Thymus (tissue), 11 donors: ENCODE data around the gene MYO6. TPM values are rescaled to one million over a fixed set of nuclear protein-coding genes. Genes with fewer than 3 reads are reported as not detected.

Experiments
- DNase-seq, 9 donors: peaks; one replicate each; pipeline ENCODE4 v3.0.0-alpha.2; 2013; ENCODE audit warnings: low spot score in 9 of 9, low read depth in 6 of 9, missing footprints in 1 of 9
- H3K27ac ChIP-seq, 2 donors: one replicate each; pipeline ENCODE4 v1.5.1; 2013; ENCODE audit warnings: control low read depth in 1 of 2, low read depth in 1 of 2, low read length in 1 of 2, mild to moderate bottlenecking in 1 of 2, moderate library complexity in 1 of 2
- H3K27me3 ChIP-seq, 2 donors: one replicate each; pipeline ENCODE4 v1.5.1; 2013; ENCODE audit warnings: low read length in 1 of 2; ENCODE audit not compliant: control insufficient read depth in 2 of 2, insufficient read depth in 1 of 2
- H3K36me3 ChIP-seq, 2 donors: one replicate each; pipeline ENCODE4 v1.5.1; 2013; ENCODE audit warnings: low read length in 1 of 2, mild to moderate bottlenecking in 1 of 2, moderate library complexity in 1 of 2; ENCODE audit not compliant: control insufficient read depth in 2 of 2, insufficient read depth in 2 of 2
- H3K4me1 ChIP-seq, 2 donors: one replicate each; pipeline ENCODE4 v1.5.1; 2013; ENCODE audit warnings: low read length in 2 of 2; ENCODE audit not compliant: control insufficient read depth in 2 of 2, insufficient read depth in 2 of 2
- H3K4me3 ChIP-seq, 2 donors: one replicate each; pipeline ENCODE4 v1.5.1; 2013; ENCODE audit warnings: low read length in 2 of 2, control low read depth in 1 of 2, mild to moderate bottlenecking in 1 of 2
- H3K9me3 ChIP-seq, 2 donors: one replicate each; pipeline ENCODE4 v1.5.1; 2013; ENCODE audit warnings: low read length in 1 of 2, mild to moderate bottlenecking in 1 of 2; ENCODE audit not compliant: control insufficient read depth in 2 of 2, insufficient read depth in 1 of 2
- WGBS: extraction: QIAGEN DNeasy Blood & Tissue Kit; methylation state at CpG from one replicate; pipeline ENCODE4 v1.1.7; 2013; 5-methylcytosine and 5-hydroxymethylcytosine counted together
- polyA plus RNA-seq: library from polyadenylated mRNA; stranded (reverse); fragments of 200-250 nt; gene quantifications from one replicate; pipeline ENCODE4 v1.2.3, GENCODE V29; 2013
- total RNA-seq: library from RNA; stranded (reverse); fragments of 120-200 nt; gene quantifications from one replicate; pipeline ENCODE4 v1.2.4, GENCODE V29; 2013
- donor health status: healthy.

The MYO6 gene
- total and polyA plus RNA-seq, 2 donors = 3.3 to 15.2 TPM

DNA sequence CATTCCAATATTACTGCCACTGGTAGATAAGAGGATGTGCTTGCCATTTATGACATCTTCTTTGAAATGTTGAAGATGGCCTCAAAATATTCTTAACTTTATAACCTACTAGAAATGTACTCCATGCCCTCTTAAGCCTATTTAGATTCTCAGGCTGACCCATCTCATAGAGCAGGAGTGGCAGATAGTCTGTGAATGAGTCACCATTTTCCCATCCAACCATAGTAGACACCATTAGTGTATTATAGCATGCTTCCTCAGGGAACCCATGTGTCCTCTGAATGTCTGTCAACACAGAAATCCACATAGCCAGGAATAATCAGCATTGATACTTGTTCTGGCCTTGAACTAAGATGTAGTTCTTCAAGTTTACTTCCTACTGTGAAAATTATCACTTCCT, 173.2 kb downstream of the MYO6 start:
- no peaks in the 10 kb centered on the region for H3K4me1 ChIP-seq
- H3K27me3 ChIP-seq = no peaks in the 10 kb centered on the region
- no peak for DNase-seq
- no peaks in the 10 kb centered on the region for H3K9me3 ChIP-seq
- H3K27ac ChIP-seq = no peak overlapping the region
- H3K36me3 ChIP-seq = no peaks in the 10 kb centered on the region
- H3K4me3 ChIP-seq = no peak overlapping the region

GRCh38 chr6:75926293-75927168, 177.5 kb downstream of the MYO6 start:
- no peaks in the 10 kb centered on the region for H3K9me3 ChIP-seq
- 91% methylated on average over 5 of the region's 5 CpGs for WGBS
- no peak for DNase-seq
- no peak overlapping the region for H3K4me3 ChIP-seq
- no peaks in the 10 kb centered on the region for H3K36me3 ChIP-seq
- H3K27ac ChIP-seq = no peak overlapping the region
- no peaks in the 10 kb centered on the region for H3K27me3 ChIP-seq
- no peaks in the 10 kb centered on the region for H3K4me1 ChIP-seq

- Histone ChIP-seq H3K36me3 (no peaks in the 10 kb centered on the region), H3K27me3 (peaks cover 0 to 13% of the 10 kb centered on the region in 2 donors), H3K27ac (no peak overlapping the region), H3K9me3 (peaks cover 0 to 6% of the 10 kb centered on the region in 2 donors), H3K4me1 (peaks cover 0 to 5% of the 10 kb centered on the region in 2 donors), H3K4me3 (no peak overlapping the region)
- WGBS = 92% methylated on average over 11 of the region's 11 CpGs
- DNase-seq = no peak
Observed at GRCh38 chr6:75931011-75931680, 182.1 kb downstream of the MYO6 start.

GRCh38 chr6:75932067-75932466, 183.0 kb downstream of the MYO6 start:
- Histone ChIP-seq H3K36me3 (no peaks in the 10 kb centered on the region), H3K4me1 (peaks cover 0 to 5% of the 10 kb centered on the region in 2 donors), H3K9me3 (peaks cover 0 to 6% of the 10 kb centered on the region in 2 donors), H3K4me3 (no peak overlapping the region), H3K27ac (no peak overlapping the region), H3K27me3 (peaks cover 0 to 15% of the 10 kb centered on the region in 2 donors)
- WGBS = 67% methylated on average over 5 of the region's 5 CpGs
- no peak for DNase-seq

- WGBS = 87% methylated on average over 7 of the region's 7 CpGs
- H3K27ac ChIP-seq = no peak overlapping the region
- H3K4me3 ChIP-seq = no peak overlapping the region
- H3K27me3 ChIP-seq = peaks cover 0 to 15% of the 10 kb centered on the region in 2 donors
- H3K4me1 ChIP-seq = peaks cover 0 to 5% of the 10 kb centered on the region in 2 donors
- H3K36me3 ChIP-seq = no peaks in the 10 kb centered on the region
- peaks cover 0 to 6% of the 10 kb centered on the region in 2 donors for H3K9me3 ChIP-seq
- DNase-seq = no peak
Observed at GRCh38 chr6:75933387-75933975, 184.4 kb downstream of the MYO6 start.

DNA sequence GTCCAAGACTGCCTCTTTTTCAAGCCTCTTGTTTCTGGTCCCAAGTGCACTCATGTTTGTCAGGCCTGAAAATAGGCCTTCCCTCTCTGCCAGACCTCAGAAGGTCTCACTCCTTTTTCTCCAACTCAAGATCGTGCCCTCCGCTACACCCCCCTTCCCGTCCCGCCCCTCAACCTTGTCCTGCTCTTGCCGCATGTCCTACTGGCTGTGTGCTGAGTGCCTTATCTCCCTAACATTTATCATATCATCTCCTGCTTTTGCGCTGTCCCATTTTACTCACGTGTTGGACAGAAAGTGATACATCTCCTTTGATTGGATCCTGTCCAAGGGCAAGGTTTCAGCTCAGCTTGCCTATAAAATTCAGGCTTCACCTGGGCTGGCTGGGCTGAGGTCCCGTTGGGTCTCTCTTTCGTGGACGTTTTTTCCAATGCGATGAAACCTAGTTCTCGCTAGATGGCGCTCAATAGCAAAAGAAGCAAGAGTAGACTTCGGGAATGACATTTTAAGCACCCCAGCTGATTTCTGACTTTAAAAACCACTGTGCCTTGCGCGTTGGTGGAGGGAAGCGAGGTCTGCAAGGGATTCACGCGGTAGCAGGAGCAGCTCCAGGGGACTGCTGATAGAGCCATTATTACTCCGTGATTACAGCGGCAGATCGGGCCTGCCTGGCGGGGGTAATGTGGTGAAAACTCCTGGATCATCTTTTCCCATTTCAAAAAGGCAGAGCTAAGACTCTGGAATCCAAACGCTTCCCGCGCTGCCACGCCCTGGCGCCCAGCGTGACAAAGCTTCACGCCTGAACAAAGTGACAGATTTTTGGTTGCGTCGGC, 185.8 kb downstream of the MYO6 start:
- Histone ChIP-seq H3K27ac (no peak overlapping the region), H3K36me3 (no peaks in the 10 kb centered on the region), H3K4me1 (peaks cover 0 to 5% of the 10 kb centered on the region in 2 donors), H3K4me3 (no peak overlapping the region), H3K27me3 (peaks cover 0 to 15% of the 10 kb centered on the region in 2 donors), H3K9me3 (peaks cover 0 to 6% of the 10 kb centered on the region in 2 donors)
- WGBS = 7% methylated on average over 32 of the region's 32 CpGs
- DNase-seq = peak in 7 of 9 donors; percentile 13 to 59 (median 19)

GRCh38 chr6:75935473-75935793, 186.4 kb downstream of the MYO6 start:
- 29% methylated on average over 12 of the region's 12 CpGs for WGBS
- H3K9me3 ChIP-seq = peaks cover 0 to 6% of the 10 kb centered on the region in 2 donors
- peaks cover 0 to 15% of the 10 kb centered on the region in 2 donors for H3K27me3 ChIP-seq
- H3K36me3 ChIP-seq = no peaks in the 10 kb centered on the region
- H3K4me1 ChIP-seq = peaks cover 0 to 5% of the 10 kb centered on the region in 2 donors
- H3K4me3 ChIP-seq = no peak overlapping the region
- no peak for DNase-seq
- no peak overlapping the region for H3K27ac ChIP-seq

- Histone ChIP-seq H3K27me3 (peaks cover 0 to 15% of the 10 kb centered on the region in 2 donors), H3K4me3 (no peak overlapping the region), H3K9me3 (peaks cover 0 to 6% of the 10 kb centered on the region in 2 donors), H3K27ac (no peak overlapping the region), H3K36me3 (no peaks in the 10 kb centered on the region), H3K4me1 (peaks cover 0 to 5% of the 10 kb centered on the region in 2 donors)
- 86% methylated on average over 3 of the region's 3 CpGs for WGBS
- no peak for DNase-seq
Observed at GRCh38 chr6:75936682-75937081, 187.6 kb downstream of the MYO6 start.
